ENCODE results near the gene ZIC5. TPM values are rescaled to one million over a fixed set of nuclear protein-coding genes. Genes with fewer than 3 reads are reported as not detected.

The ZIC5 gene
- polyA plus RNA-seq, 1 donor from 2014 or later: 0.94 TPM

DNA sequence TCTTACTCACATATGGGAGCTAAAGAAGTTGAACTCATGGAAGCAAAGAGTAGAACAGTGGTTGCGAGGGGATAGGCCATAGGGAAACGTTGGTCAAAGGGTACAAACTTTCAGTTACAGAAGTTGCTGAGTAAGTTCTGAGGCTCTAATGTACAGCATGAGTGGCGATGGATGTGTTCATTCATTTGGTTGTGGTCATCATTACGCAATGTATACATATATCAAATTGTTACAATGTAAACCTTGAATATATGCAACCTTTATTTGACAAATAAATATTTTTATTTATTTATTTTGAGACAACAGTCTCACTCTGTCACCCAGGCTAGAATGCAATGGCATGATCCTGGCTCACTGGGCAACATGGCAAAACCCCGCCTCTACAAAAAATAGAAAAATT lies 38.7 kb downstream of the ZIC5 start:
- Histone ChIP-seq H3K4me2 (ENCODE audit: low read length) (no peak overlapping the region), H3K79me2 (replicated peaks; ENCODE audit: insufficient read depth, low read length) (no peaks in the 10 kb centered on the region), H4K20me1 (ENCODE audit: insufficient read depth) (no peaks in the 10 kb centered on the region), H2AFZ (ENCODE audit: low read depth, low read length) (no peak overlapping the region), H3K9me2 (ENCODE audit: insufficient read depth, low read length) (no peaks in the 10 kb centered on the region), H3K27me3 (ENCODE audit: insufficient read depth, low read depth, low read length) (no peaks in the 10 kb centered on the region), H3F3A (ENCODE audit: insufficient read depth, low read length, poor library complexity, severe bottlenecking) (no peaks in the 10 kb centered on the region), H3K9ac (ENCODE audit: low read length) (no peak overlapping the region), H3K4me3 (ENCODE audit: low read length) (no peak overlapping the region), H3K27ac (ENCODE audit: low read length) (no peak overlapping the region), H3K36me3 (ENCODE audit: insufficient read depth, low read length) (no peaks in the 10 kb centered on the region), H3K9me3 (ENCODE audit: low read length) (no peaks in the 10 kb centered on the region)
- TF ChIP-seq, protein P1, sequence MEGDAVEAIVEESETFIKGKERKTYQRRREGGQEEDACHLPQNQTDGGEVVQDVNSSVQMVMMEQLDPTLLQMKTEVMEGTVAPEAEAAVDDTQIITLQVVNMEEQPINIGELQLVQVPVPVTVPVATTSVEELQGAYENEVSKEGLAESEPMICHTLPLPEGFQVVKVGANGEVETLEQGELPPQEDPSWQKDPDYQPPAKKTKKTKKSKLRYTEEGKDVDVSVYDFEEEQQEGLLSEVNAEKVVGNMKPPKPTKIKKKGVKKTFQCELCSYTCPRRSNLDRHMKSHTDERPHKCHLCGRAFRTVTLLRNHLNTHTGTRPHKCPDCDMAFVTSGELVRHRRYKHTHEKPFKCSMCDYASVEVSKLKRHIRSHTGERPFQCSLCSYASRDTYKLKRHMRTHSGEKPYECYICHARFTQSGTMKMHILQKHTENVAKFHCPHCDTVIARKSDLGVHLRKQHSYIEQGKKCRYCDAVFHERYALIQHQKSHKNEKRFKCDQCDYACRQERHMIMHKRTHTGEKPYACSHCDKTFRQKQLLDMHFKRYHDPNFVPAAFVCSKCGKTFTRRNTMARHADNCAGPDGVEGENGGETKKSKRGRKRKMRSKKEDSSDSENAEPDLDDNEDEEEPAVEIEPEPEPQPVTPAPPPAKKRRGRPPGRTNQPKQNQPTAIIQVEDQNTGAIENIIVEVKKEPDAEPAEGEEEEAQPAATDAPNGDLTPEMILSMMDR (IDR thresholded peaks at IDR 0.05; ENCODE audit: poor library complexity, severe bottlenecking): no peak
- no peak for TF ChIP-seq RAD21 (conservative IDR thresholded peaks at IDR 0.05)
- no peak for TF ChIP-seq SMC3 (conservative IDR thresholded peaks at IDR 0.05; ENCODE audit: poor library complexity)
- TF ChIP-seq MXI1 (conservative IDR thresholded peaks at IDR 0.05; ENCODE audit: poor library complexity, severe bottlenecking): no peak
- TF ChIP-seq, protein P2, sequence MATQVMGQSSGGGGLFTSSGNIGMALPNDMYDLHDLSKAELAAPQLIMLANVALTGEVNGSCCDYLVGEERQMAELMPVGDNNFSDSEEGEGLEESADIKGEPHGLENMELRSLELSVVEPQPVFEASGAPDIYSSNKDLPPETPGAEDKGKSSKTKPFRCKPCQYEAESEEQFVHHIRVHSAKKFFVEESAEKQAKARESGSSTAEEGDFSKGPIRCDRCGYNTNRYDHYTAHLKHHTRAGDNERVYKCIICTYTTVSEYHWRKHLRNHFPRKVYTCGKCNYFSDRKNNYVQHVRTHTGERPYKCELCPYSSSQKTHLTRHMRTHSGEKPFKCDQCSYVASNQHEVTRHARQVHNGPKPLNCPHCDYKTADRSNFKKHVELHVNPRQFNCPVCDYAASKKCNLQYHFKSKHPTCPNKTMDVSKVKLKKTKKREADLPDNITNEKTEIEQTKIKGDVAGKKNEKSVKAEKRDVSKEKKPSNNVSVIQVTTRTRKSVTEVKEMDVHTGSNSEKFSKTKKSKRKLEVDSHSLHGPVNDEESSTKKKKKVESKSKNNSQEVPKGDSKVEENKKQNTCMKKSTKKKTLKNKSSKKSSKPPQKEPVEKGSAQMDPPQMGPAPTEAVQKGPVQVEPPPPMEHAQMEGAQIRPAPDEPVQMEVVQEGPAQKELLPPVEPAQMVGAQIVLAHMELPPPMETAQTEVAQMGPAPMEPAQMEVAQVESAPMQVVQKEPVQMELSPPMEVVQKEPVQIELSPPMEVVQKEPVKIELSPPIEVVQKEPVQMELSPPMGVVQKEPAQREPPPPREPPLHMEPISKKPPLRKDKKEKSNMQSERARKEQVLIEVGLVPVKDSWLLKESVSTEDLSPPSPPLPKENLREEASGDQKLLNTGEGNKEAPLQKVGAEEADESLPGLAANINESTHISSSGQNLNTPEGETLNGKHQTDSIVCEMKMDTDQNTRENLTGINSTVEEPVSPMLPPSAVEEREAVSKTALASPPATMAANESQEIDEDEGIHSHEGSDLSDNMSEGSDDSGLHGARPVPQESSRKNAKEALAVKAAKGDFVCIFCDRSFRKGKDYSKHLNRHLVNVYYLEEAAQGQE (IDR thresholded peaks at IDR 0.05; ENCODE audit: borderline replicate concordance): no peak
- TF ChIP-seq EP300 (conservative IDR thresholded peaks at IDR 0.05; ENCODE audit: poor library complexity, severe bottlenecking): no peak
- TF ChIP-seq EZH2 (IDR thresholded peaks at IDR 0.05; ENCODE audit: borderline replicate concordance, insufficient read depth, low read length, poor library complexity, severe bottlenecking): no peak
- TF ChIP-seq TAF1 (IDR thresholded peaks at IDR 0.05; ENCODE audit: low read depth): no peak
- TF ChIP-seq POLR2AphosphoS5 (IDR thresholded peaks at IDR 0.05): no peak

DNA sequence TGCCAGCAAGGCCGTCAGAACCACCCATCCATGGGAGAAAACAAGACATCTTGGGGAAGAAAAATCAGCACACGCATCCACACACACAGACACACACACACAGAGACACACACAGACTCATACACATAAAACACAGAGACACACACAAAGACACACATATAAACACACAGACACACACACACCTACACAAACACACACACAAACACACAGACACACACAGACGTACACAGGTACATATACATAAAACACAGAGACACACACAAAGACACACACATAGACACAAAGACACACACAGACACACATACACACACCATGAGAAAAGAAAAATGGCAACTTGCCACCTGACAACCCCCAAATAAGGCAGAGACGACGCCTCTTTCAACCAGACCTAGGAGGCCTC lies 40.6 kb downstream of the ZIC5 start:
- Histone ChIP-seq H3F3A (ENCODE audit: insufficient read depth, low read length, poor library complexity, severe bottlenecking) (no peaks in the 10 kb centered on the region), H3K27me3 (ENCODE audit: insufficient read depth, low read depth, low read length) (no peaks in the 10 kb centered on the region), H3K4me2 (ENCODE audit: low read length) (no peak overlapping the region), H3K4me3 (ENCODE audit: low read length) (no peak overlapping the region), H3K9me3 (ENCODE audit: low read length) (no peaks in the 10 kb centered on the region), H2AFZ (ENCODE audit: low read depth, low read length) (no peak overlapping the region), H3K9me2 (ENCODE audit: insufficient read depth, low read length) (no peaks in the 10 kb centered on the region), H3K36me3 (ENCODE audit: insufficient read depth, low read length) (no peaks in the 10 kb centered on the region), H4K20me1 (ENCODE audit: insufficient read depth) (no peaks in the 10 kb centered on the region), H3K9ac (ENCODE audit: low read length) (no peak overlapping the region), H3K27ac (ENCODE audit: low read length) (no peak overlapping the region), H3K79me2 (replicated peaks; ENCODE audit: insufficient read depth, low read length) (no peaks in the 10 kb centered on the region)
- TF ChIP-seq EZH2 (IDR thresholded peaks at IDR 0.05; ENCODE audit: borderline replicate concordance, insufficient read depth, low read length, poor library complexity, severe bottlenecking) (no peak), TAF1 (IDR thresholded peaks at IDR 0.05; ENCODE audit: low read depth) (no peak), MXI1 (conservative IDR thresholded peaks at IDR 0.05; ENCODE audit: poor library complexity, severe bottlenecking) (no peak), RAD21 (conservative IDR thresholded peaks at IDR 0.05) (no peak), SMC3 (conservative IDR thresholded peaks at IDR 0.05; ENCODE audit: poor library complexity) (no peak), POLR2AphosphoS5 (IDR thresholded peaks at IDR 0.05) (no peak), EP300 (conservative IDR thresholded peaks at IDR 0.05; ENCODE audit: poor library complexity, severe bottlenecking) (no peak)
- TF ChIP-seq, protein P1 (IDR thresholded peaks at IDR 0.05; ENCODE audit: poor library complexity, severe bottlenecking): no peak
- TF ChIP-seq, protein P2 (IDR thresholded peaks at IDR 0.05; ENCODE audit: borderline replicate concordance): no peak

All from neural cell (in vitro differentiated cells).